Activated CD8-positive, alpha-beta T cell treated with anti-CD3 and anti-CD28 coated beads, Interleukin-2, amount 10 ng/mL, durations not matched to agents 7 days and 5 days (primary cell): ENCODE data around the gene GRID1. TPM values are rescaled to one million over a fixed set of nuclear protein-coding genes. Genes with fewer than 3 reads are reported as not detected.

ENCODE experiments used
- ATAC-seq: fragments of 150-1000 bp; cut with Tn5 transposase; one replicate; pipeline ENCODE4 v1.10.0; 2021; ENCODE audit warnings: moderate library complexity
- CTCF ChIA-PET: fragments of 350-600 bp; sonication (Branson Sonifier 250); formaldehyde crosslinking; loops from one replicate; lab custom pipeline; 2021; ENCODE audit warnings: antibody characterized with exemption; lab: Charles Lee
- POLR2A ChIA-PET: fragments of 350-600 bp; sonication (Branson Sonifier 250); formaldehyde crosslinking; loops from one replicate; lab custom pipeline; 2021; ENCODE audit warnings: antibody characterized with exemption; lab: Charles Lee
- DNase-seq: peaks from one replicate; pipeline ENCODE4 v3.0.0-alpha.2; 2020
- H3K27ac Mint-ChIP-seq: one replicate; pipeline ENCODE4 v1.8.0; 2021; ENCODE audit warnings: mild to moderate bottlenecking, mixed read lengths
- H3K27me3 Mint-ChIP-seq: one replicate; pipeline ENCODE4 v1.8.0; 2021; ENCODE audit warnings: low read depth, mixed read lengths
- H3K36me3 Mint-ChIP-seq: one replicate; pipeline ENCODE4 v1.8.0; 2021; ENCODE audit warnings: low read depth, mixed read lengths
- H3K4me1 Mint-ChIP-seq: one replicate; pipeline ENCODE4 v1.8.0; 2021; ENCODE audit warnings: low read depth, mixed read lengths
- H3K4me3 Mint-ChIP-seq: one replicate; pipeline ENCODE4 v1.8.0; 2021; ENCODE audit warnings: mild to moderate bottlenecking, mixed read lengths
- H3K9me3 Mint-ChIP-seq: one replicate; pipeline ENCODE4 v1.8.0; 2022; ENCODE audit warnings: mixed read lengths; ENCODE audit not compliant: insufficient read depth
- total RNA-seq, 2 experiments: library from RNA; stranded (reverse); gene quantifications; one replicate each; pipeline ENCODE4 v1.2.3, GENCODE V29; 2021

GRID1 gene
- total RNA-seq, 2 experiments from 2014 or later: not detected

DNA sequence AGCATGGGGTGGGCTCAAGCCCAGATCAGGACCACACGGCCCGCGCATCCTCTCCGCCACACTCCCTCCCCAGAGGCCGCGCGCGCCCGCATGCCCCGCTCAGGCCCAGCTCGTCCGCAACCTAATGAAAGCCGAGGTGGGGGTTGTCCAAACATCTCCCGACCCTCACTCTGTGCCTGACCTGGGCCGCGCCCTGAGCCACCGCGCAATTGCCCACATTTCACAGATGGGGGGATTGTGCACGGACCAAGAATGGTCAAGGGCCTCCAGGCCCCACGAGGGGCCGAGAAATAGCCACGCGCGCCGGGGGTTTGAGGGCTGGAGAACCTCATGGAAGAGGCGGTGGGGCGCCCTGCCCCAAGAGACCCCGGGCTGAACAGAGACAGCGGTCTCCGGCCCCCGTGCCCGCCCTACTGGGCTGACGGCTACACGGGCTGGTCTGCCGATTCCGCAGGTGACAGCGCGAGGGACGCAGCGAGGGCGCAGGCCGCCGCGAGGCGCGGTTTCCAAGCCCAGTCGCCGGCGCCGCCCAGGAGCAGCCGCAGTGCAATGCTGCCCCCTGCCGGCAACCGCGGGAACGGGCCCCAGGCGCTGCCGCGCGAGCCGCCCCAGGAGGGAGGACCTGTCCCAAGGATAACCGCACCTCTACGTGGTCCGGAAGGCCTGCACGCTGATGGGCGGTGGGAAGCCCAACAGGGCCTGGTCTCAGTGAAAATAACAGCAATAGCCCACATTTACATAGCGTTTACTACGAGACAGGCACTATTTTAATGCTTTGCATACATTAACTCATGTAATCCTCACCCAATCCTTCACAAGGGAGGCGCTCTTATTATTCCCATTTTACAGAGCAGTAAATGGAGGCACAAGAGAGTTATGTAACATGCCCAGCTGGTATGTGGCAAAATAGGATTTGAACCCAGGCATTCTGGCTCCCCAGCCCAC lies 10.5 kb upstream of the GRID1 start:
- peak; percentile 80 for DNase-seq
- Mint-ChIP-seq H3K4me3 (no peak overlapping the region), H3K9me3 (no peaks in the 10 kb centered on the region), H3K27ac (no peak overlapping the region), H3K27me3 (peaks cover 24% of the 10 kb centered on the region), H3K36me3 (no peaks in the 10 kb centered on the region), H3K4me1 (peaks cover 1% of the 10 kb centered on the region)
- ChIA-PET CTCF (interaction anchor here (0.6 to 0.7 kb wide), 2 partner anchors 38 to 151 kb away, joined by 3 read pairs; no protein-coding TSS in a partner anchor), POLR2A (no interaction called here)
- peak; percentile 97 for ATAC-seq

DNA sequence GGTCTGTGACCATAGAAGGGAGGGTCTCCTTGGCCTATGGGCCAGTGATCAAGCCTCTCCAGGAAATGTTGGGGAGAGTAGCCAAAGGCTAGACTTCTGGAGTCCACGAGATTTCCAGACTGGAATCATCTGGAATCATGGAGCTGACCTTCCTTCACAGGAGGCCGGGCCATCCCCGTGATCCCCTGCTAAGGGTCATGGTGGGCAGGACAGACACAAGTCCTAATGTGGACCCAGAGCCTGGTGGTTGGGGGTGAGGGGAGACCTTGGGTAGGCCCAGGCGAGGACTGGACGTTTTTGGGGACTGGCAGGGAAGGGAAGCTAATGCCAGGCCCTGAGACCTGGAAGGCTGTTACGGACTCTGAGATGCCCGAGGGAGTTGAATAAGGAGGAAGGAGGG lies 9.8 kb upstream of the GRID1 start:
- Mint-ChIP-seq H3K27ac (no peak overlapping the region), H3K9me3 (no peaks in the 10 kb centered on the region), H3K4me1 (peaks cover 1% of the 10 kb centered on the region), H3K36me3 (no peaks in the 10 kb centered on the region), H3K27me3 (peaks cover 23% of the 10 kb centered on the region), H3K4me3 (no peak overlapping the region)
- ATAC-seq: no peak
- no peak for DNase-seq
- POLR2A ChIA-PET: no interaction called here
- CTCF ChIA-PET: interaction anchor here (0.6 to 1.0 kb wide), 2 partner anchors 27 to 37 kb away, joined by 3 read pairs; no protein-coding TSS in a partner anchor

DNA sequence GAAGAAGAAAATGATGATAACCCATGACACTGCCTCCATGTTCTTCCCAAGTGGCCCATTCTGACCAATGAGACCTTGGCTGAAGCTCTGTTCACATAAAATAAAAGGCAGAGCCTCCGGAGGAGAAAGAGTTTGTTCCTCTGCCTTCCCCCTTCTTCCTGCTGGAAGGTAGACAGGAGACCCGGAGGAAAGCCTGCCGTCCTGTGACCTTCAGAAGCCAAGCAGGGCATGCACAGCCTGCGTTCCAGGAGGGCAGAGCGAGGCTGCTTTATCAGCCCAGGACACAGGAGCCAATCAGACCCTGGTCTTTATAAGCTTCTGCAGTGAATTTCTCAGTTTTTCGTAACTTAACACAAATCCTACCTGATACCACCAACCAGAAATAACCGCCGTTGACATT lies 8.6 kb upstream of the GRID1 start:
- Mint-ChIP-seq H3K4me1 (peaks cover 1% of the 10 kb centered on the region), H3K4me3 (no peak overlapping the region), H3K27me3 (peaks cover 24% of the 10 kb centered on the region), H3K36me3 (no peaks in the 10 kb centered on the region), H3K27ac (no peak overlapping the region), H3K9me3 (no peaks in the 10 kb centered on the region)
- POLR2A ChIA-PET: no interaction called here
- DNase-seq (no peak), ATAC-seq (no peak)
- CTCF ChIA-PET: interaction anchor here (1.0 kb wide), 1 partner anchor 26 kb away, joined by 3 read pairs; no protein-coding TSS in a partner anchor

DNA sequence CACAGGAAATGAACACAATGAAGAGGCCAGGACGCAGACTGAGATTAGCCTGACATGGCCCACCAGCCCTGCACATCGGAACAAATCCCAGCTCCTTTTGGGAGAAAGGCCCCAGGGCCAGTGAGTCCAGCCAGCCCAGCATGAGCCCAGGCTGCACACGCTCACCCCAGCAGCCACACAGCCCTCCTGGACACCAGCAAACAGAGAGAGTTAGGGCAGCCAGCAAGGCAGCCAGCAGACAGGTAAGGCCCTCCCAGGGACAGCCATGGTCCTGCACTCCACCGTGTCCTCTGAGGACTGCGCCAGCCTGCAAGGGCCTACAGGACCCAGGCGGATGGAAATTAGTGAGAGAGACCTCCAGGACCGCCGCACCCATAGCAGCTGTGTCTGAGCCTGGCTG lies 8.1 kb upstream of the GRID1 start:
- Mint-ChIP-seq H3K4me1 (peaks cover 1% of the 10 kb centered on the region), H3K36me3 (no peaks in the 10 kb centered on the region), H3K4me3 (no peak overlapping the region), H3K27me3 (peaks cover 25% of the 10 kb centered on the region), H3K9me3 (no peaks in the 10 kb centered on the region), H3K27ac (no peak overlapping the region)
- ChIA-PET CTCF (no interaction called here), POLR2A (no interaction called here)
- DNase-seq (no peak), ATAC-seq (no peak)

DNA sequence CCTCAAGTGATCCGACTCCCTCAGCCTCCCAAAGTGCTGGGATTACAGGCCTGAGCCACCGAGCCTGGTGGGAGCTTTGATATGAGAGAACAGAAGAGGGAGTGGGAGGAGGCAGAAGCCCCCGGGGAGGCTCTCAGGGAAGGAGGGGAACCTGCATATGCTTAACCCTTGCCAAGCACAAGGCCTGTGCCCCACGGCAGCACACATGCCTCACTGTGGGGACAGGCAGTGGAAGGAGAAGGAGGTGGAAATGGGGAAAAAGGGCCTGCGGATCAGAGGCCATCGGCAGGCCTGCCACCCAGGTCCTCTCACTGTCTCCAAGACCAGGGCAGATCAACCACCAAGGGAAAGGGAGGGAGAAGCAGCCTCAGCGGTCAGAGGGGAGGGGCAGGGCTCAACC lies 7.2 kb upstream of the GRID1 start:
- H3K9me3 Mint-ChIP-seq: no peaks in the 10 kb centered on the region
- DNase-seq (no peak), ATAC-seq (no peak)
- H3K36me3 Mint-ChIP-seq: no peaks in the 10 kb centered on the region
- peaks cover 1% of the 10 kb centered on the region for H3K4me1 Mint-ChIP-seq
- ChIA-PET CTCF (no interaction called here), POLR2A (no interaction called here)
- peaks cover 34% of the 10 kb centered on the region for H3K27me3 Mint-ChIP-seq
- H3K27ac Mint-ChIP-seq: no peak overlapping the region
- no peak overlapping the region for H3K4me3 Mint-ChIP-seq

DNA sequence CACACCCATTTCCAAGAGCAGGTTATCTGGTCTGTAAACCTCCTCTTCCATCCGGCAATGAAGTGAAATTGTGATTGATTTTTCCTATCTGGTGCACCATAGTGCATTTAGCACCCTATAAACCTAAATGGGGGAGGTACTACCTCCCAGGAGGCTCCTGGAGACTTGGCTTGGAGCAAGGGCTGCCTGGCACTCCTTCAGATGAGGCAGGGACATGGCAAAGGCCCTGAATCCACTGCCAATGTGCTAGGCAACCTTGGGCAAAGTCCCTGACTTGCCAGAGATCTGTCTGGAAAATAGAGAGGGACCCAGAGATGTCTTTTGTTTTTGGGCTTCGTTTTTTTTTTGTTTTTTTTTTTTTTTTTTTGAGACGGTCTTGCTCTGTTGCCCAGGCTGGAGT lies 6.7 kb upstream of the GRID1 start:
- DNase-seq (no peak), ATAC-seq (no peak)
- peaks cover 39% of the 10 kb centered on the region for H3K27me3 Mint-ChIP-seq
- H3K4me3 Mint-ChIP-seq: no peak overlapping the region
- peaks cover 1% of the 10 kb centered on the region for H3K4me1 Mint-ChIP-seq
- ChIA-PET POLR2A (no interaction called here), CTCF (no interaction called here)
- H3K27ac Mint-ChIP-seq: no peak overlapping the region
- no peaks in the 10 kb centered on the region for H3K36me3 Mint-ChIP-seq
- H3K9me3 Mint-ChIP-seq: no peaks in the 10 kb centered on the region

DNA sequence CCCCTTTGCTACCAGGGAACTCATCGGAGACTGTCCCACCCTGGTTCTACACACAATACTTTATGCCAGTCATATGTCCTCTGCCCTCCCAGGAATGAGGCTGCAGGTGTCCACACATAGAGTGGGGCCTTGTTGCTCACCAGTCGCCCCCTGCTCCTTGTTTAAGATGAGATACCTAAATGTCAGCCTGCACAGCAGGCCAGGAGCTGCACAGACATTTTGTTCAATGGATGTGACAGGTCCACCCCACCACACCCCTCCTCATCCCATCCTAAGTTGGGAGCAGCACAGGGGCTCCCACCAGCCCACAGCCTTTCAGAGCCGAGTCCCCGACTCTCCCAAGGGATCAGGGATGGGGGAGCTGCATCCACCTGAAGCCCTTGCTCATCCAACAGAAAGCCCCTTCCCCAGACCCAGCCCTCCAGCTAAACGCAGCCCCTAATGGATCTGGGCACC lies 6.2 kb upstream of the GRID1 start:
- ChIA-PET POLR2A (no interaction called here), CTCF (no interaction called here)
- Mint-ChIP-seq H3K4me3 (no peak overlapping the region), H3K27ac (no peak overlapping the region), H3K4me1 (peaks cover 1% of the 10 kb centered on the region), H3K27me3 (peaks cover 41% of the 10 kb centered on the region), H3K36me3 (no peaks in the 10 kb centered on the region), H3K9me3 (no peaks in the 10 kb centered on the region)
- ATAC-seq (no peak), DNase-seq (no peak)

DNA sequence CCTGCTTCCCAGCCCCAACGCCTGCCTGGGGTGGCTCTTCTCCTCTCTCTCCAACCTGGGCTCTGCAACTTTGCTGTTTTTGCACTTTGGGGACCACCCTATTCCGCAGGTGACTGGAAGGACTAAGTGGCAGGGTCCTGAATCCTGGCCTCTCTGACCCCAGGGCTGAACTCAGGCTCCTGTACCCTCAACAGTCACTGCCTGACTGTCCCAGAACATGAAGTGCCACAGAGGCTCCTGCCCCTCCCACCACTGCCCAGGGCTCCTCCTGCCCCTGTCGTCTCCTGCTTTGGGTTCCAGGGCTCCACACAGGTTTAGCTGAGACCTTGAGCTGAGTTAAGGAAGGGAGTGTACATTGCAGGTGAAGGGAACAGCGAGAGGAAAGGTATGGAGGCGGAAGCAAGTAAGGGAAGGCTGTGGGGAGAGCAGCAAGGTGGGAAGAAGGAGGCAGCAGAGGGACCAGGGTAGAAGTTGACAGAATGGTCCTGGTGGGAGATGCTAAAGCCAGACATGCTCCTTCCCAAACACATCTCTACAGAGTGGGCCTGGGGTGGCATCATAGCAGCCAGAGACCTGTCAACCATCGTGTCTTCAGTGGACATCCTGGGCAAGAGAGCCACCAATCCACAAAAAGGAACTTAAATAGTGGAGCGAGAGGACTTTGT lies 5.7 kb upstream of the GRID1 start:
- Mint-ChIP-seq H3K36me3 (no peaks in the 10 kb centered on the region), H3K27ac (no peak overlapping the region), H3K27me3 (peaks cover 42% of the 10 kb centered on the region), H3K4me1 (no peaks in the 10 kb centered on the region), H3K9me3 (no peaks in the 10 kb centered on the region), H3K4me3 (no peak overlapping the region)
- ChIA-PET POLR2A (no interaction called here), CTCF (no interaction called here)
- no peak for ATAC-seq
- DNase-seq: no peak

DNA sequence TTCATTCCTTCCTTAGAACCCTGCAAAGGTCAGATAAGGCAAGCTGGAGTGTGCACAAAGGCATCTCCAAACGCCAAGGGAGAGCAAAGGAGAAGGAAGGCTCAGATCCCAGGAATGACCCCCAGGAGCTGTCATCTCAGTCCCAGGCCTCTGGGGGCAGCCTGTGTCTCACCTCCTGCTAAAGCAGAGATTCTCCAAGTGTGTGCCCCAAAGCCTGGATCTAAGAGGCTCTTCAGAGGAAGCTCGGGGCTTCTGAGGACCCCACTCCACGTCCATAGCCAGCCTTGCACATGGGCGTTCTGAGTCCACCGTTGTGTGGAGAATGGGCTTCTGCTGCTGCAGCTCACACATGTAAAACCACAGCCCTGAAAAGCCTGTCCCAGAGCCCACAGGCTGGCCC lies 5.1 kb upstream of the GRID1 start:
- Mint-ChIP-seq H3K9me3 (no peaks in the 10 kb centered on the region), H3K4me1 (no peaks in the 10 kb centered on the region), H3K27ac (no peak overlapping the region), H3K27me3 (peaks cover 41% of the 10 kb centered on the region), H3K36me3 (no peaks in the 10 kb centered on the region), H3K4me3 (no peak overlapping the region)
- ChIA-PET POLR2A (no interaction called here), CTCF (no interaction called here)
- DNase-seq: no peak
- no peak for ATAC-seq

DNA sequence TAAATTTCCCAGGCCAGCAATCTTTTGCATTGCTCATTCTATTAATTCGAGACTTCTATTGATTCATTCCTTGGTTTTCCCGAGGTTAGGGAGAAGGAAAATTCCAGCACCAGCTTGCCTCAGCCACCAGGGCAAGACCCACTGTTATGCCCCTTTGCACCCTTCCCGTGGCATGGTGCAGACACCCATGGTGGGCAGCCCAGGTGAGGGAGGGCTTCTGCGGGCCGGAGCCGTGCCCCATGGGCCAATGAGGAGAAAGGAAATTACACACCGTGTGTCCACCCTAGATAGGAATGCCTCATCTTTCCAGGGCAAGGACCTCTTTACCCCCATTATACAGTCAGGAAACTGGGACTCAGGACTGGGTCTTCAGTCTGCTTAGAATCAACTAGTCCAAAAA lies 4.5 kb upstream of the GRID1 start:
- CTCF ChIA-PET: interaction anchor here (1.4 kb wide), 1 partner anchor 10 kb away, joined by 4 read pairs; no protein-coding TSS in a partner anchor

DNA sequence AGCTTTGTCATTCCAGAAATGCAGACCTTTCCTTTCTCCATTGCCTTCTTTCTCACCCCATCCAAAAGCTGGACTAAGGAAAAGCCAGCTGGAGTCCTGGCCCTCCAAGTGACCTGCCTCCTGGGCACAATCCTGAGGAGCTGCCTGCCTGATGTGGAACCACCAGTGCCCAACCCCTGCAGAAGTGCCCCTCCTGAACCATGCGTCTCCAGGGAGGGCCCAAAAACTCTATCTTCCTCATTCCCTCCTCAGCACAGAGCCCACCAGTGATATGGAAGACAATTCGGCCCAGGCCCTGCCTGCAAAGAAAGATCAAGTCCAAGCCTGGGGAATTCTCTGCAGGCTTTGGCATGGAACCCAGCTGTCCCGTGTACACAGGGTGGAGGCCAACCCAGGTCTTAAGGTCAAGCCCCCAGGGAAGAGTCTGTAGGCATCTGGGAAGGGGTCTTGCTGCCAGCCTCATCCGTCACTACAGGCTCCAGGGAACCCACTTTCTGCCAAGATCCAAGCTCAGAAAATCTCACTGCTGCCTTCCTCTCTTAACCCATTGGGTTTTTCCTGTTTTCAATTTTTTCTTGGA lies 3.5 kb upstream of the GRID1 start:
- no peaks in the 10 kb centered on the region for H3K9me3 Mint-ChIP-seq
- DNase-seq (no peak), ATAC-seq (no peak)
- POLR2A ChIA-PET: no interaction called here
- CTCF ChIA-PET: interaction anchor here (1.4 kb wide), 1 partner anchor 8 kb away, joined by 4 read pairs; no protein-coding TSS in a partner anchor
- H3K4me3 Mint-ChIP-seq: no peak overlapping the region
- peaks cover 6% of the 10 kb centered on the region for H3K4me1 Mint-ChIP-seq
- H3K27ac Mint-ChIP-seq: no peak overlapping the region
- peaks cover 2% of the 10 kb centered on the region for H3K36me3 Mint-ChIP-seq
- peaks cover 50% of the 10 kb centered on the region for H3K27me3 Mint-ChIP-seq

More for the DNA sequence above, 4.5 kb upstream of the GRID1 start:
- Mint-ChIP-seq H3K27me3 (peaks cover 41% of the 10 kb centered on the region), H3K4me1 (no peaks in the 10 kb centered on the region), H3K4me3 (no peak overlapping the region), H3K27ac (no peak overlapping the region), H3K9me3 (no peaks in the 10 kb centered on the region), H3K36me3 (no peaks in the 10 kb centered on the region)
- ATAC-seq: no peak
- POLR2A ChIA-PET: no interaction called here
- no peak for DNase-seq

DNA sequence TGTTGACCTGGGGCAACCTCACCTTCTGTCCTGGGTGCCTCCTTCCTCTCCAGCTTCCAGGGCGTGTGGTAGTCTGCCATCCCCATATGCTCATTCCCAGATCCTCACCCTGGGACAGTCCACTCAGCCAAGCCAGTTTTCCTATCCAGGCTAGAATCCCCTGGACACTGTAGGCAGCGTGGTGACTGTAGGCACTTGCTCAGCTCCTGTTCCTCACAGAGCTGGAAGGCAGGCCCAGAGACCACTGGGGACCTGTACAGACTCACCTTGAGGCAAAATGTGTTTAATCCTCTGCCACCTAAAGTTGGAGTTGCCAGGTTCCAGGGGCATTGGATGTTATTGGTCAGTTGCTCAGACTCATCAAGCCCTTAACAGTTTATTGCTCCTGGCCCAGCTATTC lies 2.4 kb upstream of the GRID1 start:
- H3K27ac Mint-ChIP-seq: no peak overlapping the region
- H3K4me1 Mint-ChIP-seq: peaks cover 6% of the 10 kb centered on the region
- DNase-seq (no peak), ATAC-seq (no peak)
- H3K4me3 Mint-ChIP-seq: no peak overlapping the region
- POLR2A ChIA-PET: no interaction called here
- H3K36me3 Mint-ChIP-seq: peaks cover 2% of the 10 kb centered on the region
- peaks cover 59% of the 10 kb centered on the region for H3K27me3 Mint-ChIP-seq
- H3K9me3 Mint-ChIP-seq: no peaks in the 10 kb centered on the region
- CTCF ChIA-PET: no interaction called here
